Thyroid gland (tissue), 4 donors: ENCODE measurements around the gene LUZP2. TPM values are rescaled to one million over a fixed set of nuclear protein-coding genes. Genes with fewer than 3 reads are reported as not detected.

Experiments used
- DNase-seq, 2 donors: peaks; one replicate each; pipeline ENCODE4 v3.0.0-alpha.2; 2019
- H3K27ac ChIP-seq, 3 donors: fragments of 200-600 bp; sonication (generic); 1 replicate in 2 of 3; 2 replicates in 1 of 3; pipeline ENCODE4 v1.5.1; 2016 to 2019; ENCODE audit warnings: mild to moderate bottlenecking in 1 of 3, moderate library complexity in 1 of 3
- H3K27me3 ChIP-seq: fragments of 200-600 bp; sonication (generic); one replicate; pipeline ENCODE4 v1.5.1; 2019
- H3K36me3 ChIP-seq, 2 donors: fragments of 200-600 bp; sonication (generic); one replicate each; pipeline ENCODE4 v1.5.1; 2016 to 2019
- H3K4me1 ChIP-seq, 2 donors: fragments of 200-600 bp; sonication (generic); one replicate each; pipeline ENCODE4 v1.5.1; 2017 to 2019
- H3K4me3 ChIP-seq, 3 donors: fragments of 200-600 bp; sonication (generic); replicated peaks in 1 of 3; 1 replicate in 2 of 3; 2 replicates in 1 of 3; pipeline ENCODE4 v1.5.1; 2016; ENCODE audit warnings: mild to moderate bottlenecking in 1 of 3
- H3K9me3 ChIP-seq: fragments of 200-600 bp; sonication (generic); one replicate; pipeline ENCODE4 v1.5.1; 2017
- CTCF ChIP-seq, 6 experiments: fragments of 200-600 bp in 3 of 6; fragments of 450-650 bp in 3 of 6; sonication (generic) in 3 of 6; IDR thresholded peaks; one replicate each; pipeline ENCODE4 v1.5.1; 2016 to 2019; ENCODE audit warnings: antibody characterized with exemption in 6 of 6, mild to moderate bottlenecking in 2 of 6, inconsistent platforms in 1 of 6, moderate library complexity in 1 of 6
- POLR2A ChIP-seq, 2 donors: fragments of 450-650 bp; IDR thresholded peaks; one replicate each; pipeline ENCODE4 v1.6.1; 2017; ENCODE audit warnings: antibody characterized with exemption in 2 of 2, mild to moderate bottlenecking in 2 of 2, moderate library complexity in 1 of 2
- WGBS, 2 donors: methylation state at CpG; one replicate each; pipeline ENCODE4 v1.1.5; 2017; 5-methylcytosine and 5-hydroxymethylcytosine counted together
- intact Hi-C: fragments of 100-400 bp; cut with DNase I; formaldehyde crosslinking; loops from one replicate; pipeline ENCODE4 v1.15.1; 2023
- total RNA-seq, 4 donors: library from RNA; depleted of rRNA; stranded (reverse); fragments of >200 nt; gene quantifications; one replicate each; pipeline ENCODE4 v1.2.3, GENCODE V29; 2016

The LUZP2 gene
- total RNA-seq, 4 donors from 2014 or later: not detected

GRCh38 chr11:25037431-25037830, 540.6 kb downstream of the LUZP2 start:
- intact Hi-C loops: no loop called here
- Histone ChIP-seq H3K36me3 (no peaks in the 10 kb centered on the region), H3K9me3 (no peaks in the 10 kb centered on the region), H3K27me3 (no peaks in the 10 kb centered on the region), H3K27ac (no peak overlapping the region), H3K4me1 (no peaks in the 10 kb centered on the region), H3K4me3 (no peak overlapping the region)
- TF ChIP-seq POLR2A (IDR thresholded peaks at IDR 0.05) (no peak), CTCF (IDR thresholded peaks at IDR 0.05) (no peak)
- 56 to 75% methylated on average over 1 of the region's 1 CpG for WGBS, 2 donors
- no peak for DNase-seq

- TF ChIP-seq CTCF (IDR thresholded peaks at IDR 0.05): no peak
- TF ChIP-seq POLR2A (IDR thresholded peaks at IDR 0.05): no peak
- Histone ChIP-seq H3K27ac (no peak overlapping the region), H3K9me3 (no peaks in the 10 kb centered on the region), H3K4me3 (no peak overlapping the region), H3K27me3 (no peaks in the 10 kb centered on the region), H3K4me1 (no peaks in the 10 kb centered on the region), H3K36me3 (no peaks in the 10 kb centered on the region)
- intact Hi-C loops: no loop called here
- no peak for DNase-seq
These were observed 541.3 kb downstream of the LUZP2 start for GRCh38 chr11:25038131-25038530.

- TF ChIP-seq CTCF (IDR thresholded peaks at IDR 0.05): no peak
- TF ChIP-seq POLR2A (IDR thresholded peaks at IDR 0.05): no peak
- WGBS, 2 donors: 100% methylated on average over 2 of the region's 2 CpGs
- no peak for DNase-seq
These were observed 542.3 kb downstream of the LUZP2 start for GRCh38 chr11:25039165-25039564.

GRCh38 chr11:25048632-25049031, 551.8 kb downstream of the LUZP2 start:
- 87 to 94% methylated on average over 1 of the region's 1 CpG for WGBS, 2 donors
- DNase-seq: no peak
- intact Hi-C loops: no loop called here
- no peak overlapping the region for H3K27ac ChIP-seq
- H3K27me3 ChIP-seq: no peaks in the 10 kb centered on the region
- H3K36me3 ChIP-seq: no peaks in the 10 kb centered on the region
- H3K9me3 ChIP-seq: no peaks in the 10 kb centered on the region
- TF ChIP-seq CTCF (IDR thresholded peaks at IDR 0.05) (no peak), POLR2A (IDR thresholded peaks at IDR 0.05) (no peak)
- H3K4me3 ChIP-seq: no peak overlapping the region
- no peaks in the 10 kb centered on the region for H3K4me1 ChIP-seq

More at GRCh38 chr11:25039165-25039564, 542.3 kb downstream of the LUZP2 start:
- Histone ChIP-seq H3K36me3 (no peaks in the 10 kb centered on the region), H3K4me1 (no peaks in the 10 kb centered on the region), H3K4me3 (no peak overlapping the region), H3K9me3 (no peaks in the 10 kb centered on the region), H3K27ac (no peak overlapping the region), H3K27me3 (no peaks in the 10 kb centered on the region)
- intact Hi-C loops: no loop called here

GRCh38 chr11:25052844-25053243, 556.0 kb downstream of the LUZP2 start:
- TF ChIP-seq CTCF (IDR thresholded peaks at IDR 0.05) (no peak), POLR2A (IDR thresholded peaks at IDR 0.05) (no peak)
- H3K9me3 ChIP-seq: no peaks in the 10 kb centered on the region
- H3K27ac ChIP-seq: no peak overlapping the region
- no peaks in the 10 kb centered on the region for H3K27me3 ChIP-seq
- no peaks in the 10 kb centered on the region for H3K36me3 ChIP-seq
- intact Hi-C loops: no loop called here
- H3K4me1 ChIP-seq: no peaks in the 10 kb centered on the region
- no peak for DNase-seq
- no peak overlapping the region for H3K4me3 ChIP-seq
